ENCODE measurements around the gene GNG7. TPM values are rescaled to one million over a fixed set of nuclear protein-coding genes. Genes with fewer than 3 reads are reported as not detected.

The GNG7 gene
- polyA plus RNA-seq, 1 experiment = 0.22 TPM

DNA sequence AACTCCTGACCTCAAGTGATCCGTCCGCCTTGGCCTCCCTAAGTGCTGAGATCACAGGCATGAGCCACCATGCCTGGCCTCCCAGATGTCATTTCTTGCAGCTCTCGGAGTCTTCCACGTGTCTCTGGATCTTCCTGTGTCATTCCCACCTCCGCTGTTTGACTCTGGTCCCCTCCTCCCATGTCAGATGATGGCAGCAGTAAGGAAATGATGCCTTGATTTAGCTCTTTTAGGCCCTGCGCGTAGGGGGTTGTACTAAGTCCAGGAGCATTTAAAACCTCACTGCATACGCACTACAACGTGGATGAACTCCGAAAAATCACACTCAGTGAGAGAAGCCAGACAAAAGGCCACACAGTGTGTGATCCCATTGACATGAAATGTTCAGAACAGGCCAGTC, 113.1 kb downstream of the GNG7 start:
- Histone ChIP-seq H3K27me3 (ENCODE audit: control insufficient read depth, insufficient read depth, low read length) (peaks cover 4% of the 10 kb centered on the region; the same call in 1 of the 2 replicates), H3K4me3 (ENCODE audit: low read depth, low read length) (no peak overlapping the region), H3K36me3 (ENCODE audit: control insufficient read depth, insufficient read depth, low read length) (no peaks in the 10 kb centered on the region)
- no peak for TF ChIP-seq CTCF (IDR thresholded peaks at IDR 0.05; ENCODE audit: insufficient read depth, low read depth, low read length)
- DNase-seq (ENCODE audit: low read depth) = no peak
- ChIA-PET CTCF (interaction anchor here (1.2 to 1.9 kb wide), 3 partner anchors 10 to 13 kb away, joined by 3 to 5 read pairs (median 5); no protein-coding TSS in a partner anchor), POLR2A (no interaction called here)

GRCh38 chr19:2588081-2588777, 114.3 kb downstream of the GNG7 start:
- DNase-seq (ENCODE audit: low read depth) = no peak
- H3K27me3 ChIP-seq (ENCODE audit: control insufficient read depth, insufficient read depth, low read length) = peaks cover 4% of the 10 kb centered on the region; the same call in 1 of the 2 replicates
- ChIA-PET CTCF (interaction anchor here (0.6 to 1.9 kb wide), 4 partner anchors 9 to 117 kb away, joined by 3 to 7 read pairs (median 4); no protein-coding TSS in a partner anchor), POLR2A (no interaction called here)
- TF ChIP-seq CTCF (IDR thresholded peaks at IDR 0.05; ENCODE audit: insufficient read depth, low read depth, low read length) = no peak
- H3K4me3 ChIP-seq (ENCODE audit: low read depth, low read length) = no peak overlapping the region
- H3K36me3 ChIP-seq (ENCODE audit: control insufficient read depth, insufficient read depth, low read length) = no peaks in the 10 kb centered on the region

DNA sequence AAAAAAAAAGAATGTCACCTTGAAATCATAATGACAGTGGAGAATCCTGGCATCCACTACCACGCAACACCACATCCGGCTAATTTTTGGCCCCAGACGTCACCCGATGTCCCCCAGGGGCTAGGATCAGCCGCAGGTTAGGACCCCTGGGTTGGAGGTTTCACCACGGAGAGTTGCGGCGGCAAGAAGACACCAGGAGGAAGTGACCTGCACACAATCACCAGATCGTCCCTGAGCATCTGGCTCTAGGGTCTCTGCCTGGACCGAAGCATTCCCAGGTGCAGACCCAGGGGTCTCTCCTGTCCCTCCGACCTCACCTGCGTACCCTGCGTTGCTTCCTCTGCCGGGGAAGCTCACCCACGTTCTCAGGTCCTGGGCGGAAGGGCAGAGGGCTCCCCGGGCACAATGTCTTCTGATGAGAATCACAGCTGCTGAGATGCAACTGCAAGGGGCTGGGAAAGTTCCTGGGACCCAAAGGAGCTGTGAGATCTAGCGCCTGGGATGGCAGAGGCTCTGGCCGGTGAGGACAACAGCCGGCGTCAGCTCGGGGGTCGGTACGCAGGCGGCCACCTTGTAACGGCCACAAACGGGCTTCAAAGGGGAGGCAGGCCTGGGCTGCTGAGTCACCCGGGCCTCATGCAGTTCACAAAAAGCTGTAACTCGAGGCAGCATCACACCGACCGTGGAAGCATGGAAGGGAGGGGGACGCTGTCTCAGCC, 115.3 kb downstream of the GNG7 start:
- no peak for DNase-seq (ENCODE audit: low read depth)
- no peak overlapping the region for H3K4me3 ChIP-seq (ENCODE audit: low read depth, low read length)
- no peak for TF ChIP-seq CTCF (IDR thresholded peaks at IDR 0.05; ENCODE audit: insufficient read depth, low read depth, low read length)
- ChIA-PET CTCF (interaction anchor here (1.6 to 1.9 kb wide), 2 partner anchors 8 to 27 kb away, joined by 5 to 7 read pairs; no protein-coding TSS in a partner anchor), POLR2A (no interaction called here)
- H3K27me3 ChIP-seq (ENCODE audit: control insufficient read depth, insufficient read depth, low read length) = no peaks in the 10 kb centered on the region
- no peaks in the 10 kb centered on the region for H3K36me3 ChIP-seq (ENCODE audit: control insufficient read depth, insufficient read depth, low read length)

- no peak for TF ChIP-seq CTCF (IDR thresholded peaks at IDR 0.05; ENCODE audit: insufficient read depth, low read depth, low read length)
- H3K4me3 ChIP-seq (ENCODE audit: low read depth, low read length) = no peak overlapping the region
- no peak for DNase-seq (ENCODE audit: low read depth)
- H3K27me3 ChIP-seq (ENCODE audit: control insufficient read depth, insufficient read depth, low read length) = no peaks in the 10 kb centered on the region
- no peaks in the 10 kb centered on the region for H3K36me3 ChIP-seq (ENCODE audit: control insufficient read depth, insufficient read depth, low read length)
- ChIA-PET POLR2A (no interaction called here), CTCF (interaction anchor here (0.6 kb wide), 1 partner anchor 195 kb away, joined by 3 read pairs; no protein-coding TSS in a partner anchor)
Observed at GRCh38 chr19:2586196-2586595, 116.3 kb downstream of the GNG7 start.

DNA sequence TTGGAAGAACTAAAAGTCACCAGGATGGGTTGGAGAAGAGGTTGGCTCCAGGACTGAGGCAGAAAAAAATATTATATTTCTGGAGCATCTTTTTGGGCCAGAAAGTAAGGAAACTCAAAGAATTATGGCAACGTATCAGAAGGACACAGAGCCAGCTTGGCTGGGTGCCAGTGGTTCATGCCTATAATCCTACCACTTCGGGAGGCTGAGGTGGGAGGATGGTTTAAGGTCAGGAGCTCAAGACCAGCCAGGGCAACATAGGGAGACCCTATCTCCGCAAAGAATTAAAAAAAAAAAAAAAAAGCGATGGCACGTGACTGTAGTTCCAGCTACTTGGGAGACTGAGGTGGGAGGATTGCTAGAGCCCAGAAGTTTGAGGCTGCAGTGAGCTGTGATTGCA, 118.5 kb downstream of the GNG7 start:
- no peak overlapping the region for H3K4me3 ChIP-seq (ENCODE audit: low read depth, low read length)
- CTCF ChIA-PET = interaction anchor here (1.0 kb wide), 1 partner anchor 19 kb away, joined by 3 read pairs; no protein-coding TSS in a partner anchor
- POLR2A ChIA-PET = no interaction called here
- no peaks in the 10 kb centered on the region for H3K36me3 ChIP-seq (ENCODE audit: control insufficient read depth, insufficient read depth, low read length)
- no peaks in the 10 kb centered on the region for H3K27me3 ChIP-seq (ENCODE audit: control insufficient read depth, insufficient read depth, low read length)
- no peak for DNase-seq (ENCODE audit: low read depth)
- no peak for TF ChIP-seq CTCF (IDR thresholded peaks at IDR 0.05; ENCODE audit: insufficient read depth, low read depth, low read length)

All from BJ (cell line).